ENCODE data around the gene RBM24. TPM values are rescaled to one million over a fixed set of nuclear protein-coding genes. Genes with fewer than 3 reads are reported as not detected.

The RBM24 gene
- total RNA-seq, 4 donors from 2014 or later = 0.21 to 3.1 (median 0.76) TPM

DNA sequence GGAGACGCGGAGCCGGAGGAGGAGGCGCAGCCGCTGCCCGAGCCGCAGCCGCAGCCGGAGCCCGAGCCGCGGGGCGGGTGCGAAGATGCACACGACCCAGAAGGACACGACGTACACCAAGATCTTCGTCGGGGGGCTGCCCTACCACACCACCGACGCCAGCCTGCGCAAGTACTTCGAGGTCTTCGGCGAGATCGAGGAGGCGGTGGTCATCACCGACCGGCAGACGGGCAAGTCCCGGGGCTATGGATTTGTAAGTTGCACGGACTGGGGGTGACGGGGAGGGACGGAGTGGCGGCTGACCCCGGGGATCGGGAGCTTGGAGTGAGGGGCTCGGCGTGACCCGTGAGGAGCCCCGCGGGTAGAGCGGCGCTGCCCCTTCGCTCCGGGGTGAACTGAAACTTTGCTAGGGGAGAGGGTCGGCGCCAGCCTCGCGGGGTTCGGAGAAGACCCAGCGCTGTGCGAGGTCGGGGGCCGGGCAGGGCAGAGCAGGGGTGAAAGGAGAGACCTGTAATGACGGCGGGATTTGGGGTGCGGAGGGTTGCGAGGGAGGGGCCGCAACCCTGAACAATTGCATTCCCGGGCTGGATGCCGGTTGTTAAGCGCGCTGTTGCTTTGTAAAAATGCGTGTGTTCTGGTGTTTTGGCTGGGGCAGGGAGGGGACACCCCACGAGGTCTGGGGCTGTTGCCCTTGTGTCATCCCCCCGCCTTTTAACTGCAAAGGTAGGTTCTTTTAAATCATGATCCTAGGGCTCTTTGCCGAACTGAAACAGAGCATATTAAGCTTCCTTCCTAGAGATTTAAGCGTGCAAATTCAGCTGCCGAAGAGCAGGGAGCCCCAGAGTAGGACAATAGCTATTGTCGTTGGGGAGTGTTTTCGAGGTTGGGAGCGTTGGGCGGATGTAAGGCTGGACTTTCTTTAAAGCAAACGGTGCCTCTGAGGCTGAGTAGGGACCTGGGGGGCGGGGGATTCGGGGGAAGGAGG, 628 bp downstream of the RBM24 start:
- 4% methylated on average over 26 of the region's 77 CpGs for WGBS

DNA sequence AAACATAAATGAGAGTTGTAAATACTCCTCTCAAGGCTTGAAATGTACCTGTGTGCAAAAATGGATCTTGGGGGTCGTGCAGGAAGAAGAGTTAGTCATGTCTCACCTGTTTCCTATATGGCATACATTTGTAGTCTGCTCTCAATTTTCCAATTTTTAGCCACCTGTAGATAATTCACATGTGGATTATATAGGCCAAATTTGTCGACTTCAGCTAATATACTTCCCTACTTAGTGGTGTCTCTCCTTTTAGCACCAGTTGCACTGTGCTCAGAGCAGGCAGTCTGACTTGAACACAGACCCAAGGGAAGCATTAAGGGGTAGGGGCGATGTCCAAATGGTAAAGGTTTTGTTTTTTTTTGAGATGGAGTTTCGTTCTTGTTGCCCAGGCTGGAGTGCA, 1.9 kb downstream of the RBM24 start:
- Histone ChIP-seq H3K36me3 (no peaks in the 10 kb centered on the region), H3K27ac (no peak overlapping the region), H3K4me3 (peak overlapping the region; percentile 83), H3K9me3 (no peaks in the 10 kb centered on the region), H3K4me1 (peaks cover 21% of the 10 kb centered on the region), H3K27me3 (peaks cover 3% of the 10 kb centered on the region)
- TF ChIP-seq POLR2A (IDR thresholded peaks at IDR 0.05) = no peak
- TF ChIP-seq, protein P1, sequence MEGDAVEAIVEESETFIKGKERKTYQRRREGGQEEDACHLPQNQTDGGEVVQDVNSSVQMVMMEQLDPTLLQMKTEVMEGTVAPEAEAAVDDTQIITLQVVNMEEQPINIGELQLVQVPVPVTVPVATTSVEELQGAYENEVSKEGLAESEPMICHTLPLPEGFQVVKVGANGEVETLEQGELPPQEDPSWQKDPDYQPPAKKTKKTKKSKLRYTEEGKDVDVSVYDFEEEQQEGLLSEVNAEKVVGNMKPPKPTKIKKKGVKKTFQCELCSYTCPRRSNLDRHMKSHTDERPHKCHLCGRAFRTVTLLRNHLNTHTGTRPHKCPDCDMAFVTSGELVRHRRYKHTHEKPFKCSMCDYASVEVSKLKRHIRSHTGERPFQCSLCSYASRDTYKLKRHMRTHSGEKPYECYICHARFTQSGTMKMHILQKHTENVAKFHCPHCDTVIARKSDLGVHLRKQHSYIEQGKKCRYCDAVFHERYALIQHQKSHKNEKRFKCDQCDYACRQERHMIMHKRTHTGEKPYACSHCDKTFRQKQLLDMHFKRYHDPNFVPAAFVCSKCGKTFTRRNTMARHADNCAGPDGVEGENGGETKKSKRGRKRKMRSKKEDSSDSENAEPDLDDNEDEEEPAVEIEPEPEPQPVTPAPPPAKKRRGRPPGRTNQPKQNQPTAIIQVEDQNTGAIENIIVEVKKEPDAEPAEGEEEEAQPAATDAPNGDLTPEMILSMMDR (IDR thresholded peaks at IDR 0.05) = no peak
- 91% methylated on average over 4 of the region's 4 CpGs for WGBS
- no peak for DNase-seq (ENCODE audit: low spot score in 2 of 2)

More for the DNA sequence above, 628 bp downstream of the RBM24 start:
- peaks cover 3% of the 10 kb centered on the region for H3K27me3 ChIP-seq
- H3K27ac ChIP-seq = peak overlapping the region; percentile 55
- peaks cover 21% of the 10 kb centered on the region for H3K4me1 ChIP-seq
- peak overlapping the region; percentile 83 for H3K4me3 ChIP-seq
- H3K36me3 ChIP-seq = no peaks in the 10 kb centered on the region
- H3K9me3 ChIP-seq = no peaks in the 10 kb centered on the region
- DNase-seq (ENCODE audit: low spot score in 2 of 2) = peak; percentile 69 to 80
- TF ChIP-seq EP300 (IDR thresholded peaks at IDR 0.05) (no peak), POLR2A (IDR thresholded peaks at IDR 0.05) (no peak), POLR2AphosphoS5 (IDR thresholded peaks at IDR 0.05) (no peak)
- TF ChIP-seq, protein P1 (IDR thresholded peaks at IDR 0.05) = no peak

DNA sequence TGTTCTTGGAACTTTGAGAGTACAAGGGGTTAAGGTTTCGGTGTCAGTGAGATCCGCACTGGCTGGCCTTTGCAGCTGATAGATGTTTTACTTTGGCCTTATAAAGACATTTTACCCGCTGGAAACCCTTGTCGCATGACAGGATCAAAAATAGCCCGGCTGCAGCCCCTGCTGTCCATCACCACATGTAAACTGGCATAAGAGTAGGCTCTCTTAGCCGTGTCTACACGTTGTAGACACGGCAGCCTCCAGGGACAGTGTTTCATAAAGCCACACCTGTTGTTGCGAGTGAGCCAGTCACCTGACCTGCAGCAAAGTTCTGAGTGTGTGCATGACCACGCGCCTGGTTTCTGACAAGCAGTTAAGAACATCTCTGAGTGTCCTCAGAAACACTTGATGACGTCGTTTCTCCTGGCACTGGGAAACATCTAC, 8.5 kb downstream of the RBM24 start:
- 62% methylated on average over 13 of the region's 13 CpGs for WGBS
- H3K4me3 ChIP-seq = no peak overlapping the region
- no peak for DNase-seq (ENCODE audit: low spot score in 2 of 2)
- H3K27me3 ChIP-seq = peaks cover 6% of the 10 kb centered on the region
- no peaks in the 10 kb centered on the region for H3K36me3 ChIP-seq
- H3K9me3 ChIP-seq = no peaks in the 10 kb centered on the region
- H3K27ac ChIP-seq = no peak overlapping the region
- TF ChIP-seq, protein P1 (IDR thresholded peaks at IDR 0.05) = no peak
- TF ChIP-seq POLR2A (IDR thresholded peaks at IDR 0.05) = no peak
- TF ChIP-seq EP300 (IDR thresholded peaks at IDR 0.05) = peak; percentile 69
- no peaks in the 10 kb centered on the region for H3K4me1 ChIP-seq

DNA sequence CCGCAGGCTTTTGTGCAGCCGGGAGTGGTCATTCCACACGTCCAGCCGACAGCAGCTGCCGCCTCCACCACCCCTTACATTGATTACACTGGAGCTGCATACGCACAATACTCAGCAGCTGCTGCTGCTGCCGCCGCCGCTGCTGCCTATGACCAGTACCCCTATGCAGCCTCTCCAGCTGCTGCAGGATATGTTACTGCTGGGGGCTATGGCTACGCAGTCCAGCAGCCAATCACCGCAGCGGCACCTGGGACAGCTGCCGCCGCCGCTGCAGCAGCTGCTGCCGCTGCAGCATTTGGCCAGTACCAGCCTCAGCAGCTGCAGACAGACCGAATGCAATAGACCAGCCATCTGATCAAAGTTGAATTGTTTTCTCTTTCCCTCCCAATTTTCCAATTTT, 10.6 kb downstream of the RBM24 start:
- WGBS = 88% methylated on average over 17 of the region's 17 CpGs
- H3K4me1 ChIP-seq = no peaks in the 10 kb centered on the region
- TF ChIP-seq POLR2AphosphoS5 (IDR thresholded peaks at IDR 0.05) (no peak), EP300 (IDR thresholded peaks at IDR 0.05) (no peak), POLR2A (IDR thresholded peaks at IDR 0.05) (no peak)
- TF ChIP-seq, protein P1 (IDR thresholded peaks at IDR 0.05) = no peak

DNA sequence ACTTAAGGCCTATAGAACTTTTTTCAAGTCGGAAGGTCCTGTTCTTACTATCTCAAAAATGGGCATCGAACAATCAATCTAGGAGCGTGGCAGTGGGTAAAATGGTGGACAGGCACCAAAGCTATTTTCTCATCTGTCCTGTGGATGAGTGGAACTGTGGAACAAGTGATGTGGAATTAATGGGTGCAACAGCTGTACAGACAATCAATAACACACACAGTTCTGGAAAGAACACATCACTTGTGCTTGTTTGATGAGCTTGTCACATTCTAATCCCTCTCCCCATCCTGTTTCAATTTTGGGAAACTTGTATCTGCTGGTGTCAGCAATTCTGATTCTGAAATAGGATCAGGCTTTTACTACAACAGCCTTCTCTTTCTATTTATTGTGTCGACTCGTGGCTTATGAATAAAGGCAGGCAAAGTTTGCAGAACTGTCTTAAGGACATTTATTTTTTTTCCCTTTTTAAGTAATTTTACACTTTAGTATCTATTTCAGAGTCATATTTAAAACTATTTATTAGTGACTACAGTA, 11.5 kb downstream of the RBM24 start:
- TF ChIP-seq, protein P1 (IDR thresholded peaks at IDR 0.05) = no peak
- no peak for TF ChIP-seq EP300 (IDR thresholded peaks at IDR 0.05)
- no peak for TF ChIP-seq POLR2A (IDR thresholded peaks at IDR 0.05)
- TF ChIP-seq POLR2AphosphoS5 (IDR thresholded peaks at IDR 0.05) = no peak
- WGBS = 72% methylated on average over 5 of the region's 5 CpGs
- H3K36me3 ChIP-seq = no peaks in the 10 kb centered on the region
- H3K4me3 ChIP-seq = no peak overlapping the region
- no peak overlapping the region for H3K27ac ChIP-seq
- H3K9me3 ChIP-seq = no peaks in the 10 kb centered on the region
- DNase-seq (ENCODE audit: low spot score in 2 of 2) = no peak
- no peaks in the 10 kb centered on the region for H3K4me1 ChIP-seq
- peaks cover 6% of the 10 kb centered on the region for H3K27me3 ChIP-seq

More for the DNA sequence above, 10.6 kb downstream of the RBM24 start:
- peaks cover 6% of the 10 kb centered on the region for H3K27me3 ChIP-seq
- no peaks in the 10 kb centered on the region for H3K9me3 ChIP-seq
- no peaks in the 10 kb centered on the region for H3K36me3 ChIP-seq
- H3K4me3 ChIP-seq = no peak overlapping the region
- H3K27ac ChIP-seq = no peak overlapping the region
- no peak for DNase-seq (ENCODE audit: low spot score in 2 of 2)

All from suprapubic skin (tissue), 4 donors.